NCI-H187 (cell line): ENCODE data around the gene ZFPL1.
"Not testable (repeated sequence)": the region's sequence is repeated elsewhere in the genome, so short reads cannot be mapped to it uniquely, and the experiment has no call there.

Experiments used
- DNase-seq, 2 experiments: peaks; one replicate each; lab custom pipeline; 2025; lab: John Stamatoyannopoulos, UW

The ZFPL1 gene

DNA sequence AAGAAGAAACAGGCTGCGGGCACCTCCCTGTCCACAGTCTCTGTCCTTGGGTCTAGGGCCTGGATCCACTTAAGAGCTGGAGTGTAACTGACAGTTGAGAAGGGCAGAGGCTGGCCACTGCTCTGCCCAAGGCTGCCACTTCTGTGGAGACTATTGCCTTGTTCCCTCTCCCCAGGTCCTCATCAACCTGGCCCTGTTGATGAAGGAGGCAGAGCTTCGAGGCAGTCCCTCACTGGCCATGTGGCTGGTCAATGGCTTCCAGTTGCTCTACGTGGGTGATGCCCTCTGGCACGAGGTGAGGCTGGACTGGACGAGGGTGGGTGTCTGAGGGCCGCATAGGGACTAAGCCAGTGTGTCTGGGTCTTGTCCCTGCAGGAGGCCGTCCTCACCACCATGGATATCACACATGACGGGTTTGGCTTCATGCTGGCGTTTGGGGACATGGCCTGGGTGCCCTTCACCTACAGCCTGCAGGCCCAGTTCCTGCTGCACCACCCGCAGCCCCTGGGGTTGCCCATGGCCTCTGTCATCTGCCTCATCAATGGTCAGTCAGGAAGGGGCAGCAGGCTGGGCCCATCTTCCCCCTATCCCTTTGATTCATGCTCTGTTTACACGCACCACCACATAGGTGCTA lies 30.6 kb downstream of the ZFPL1 start:
- no peak for DNase-seq

DNA sequence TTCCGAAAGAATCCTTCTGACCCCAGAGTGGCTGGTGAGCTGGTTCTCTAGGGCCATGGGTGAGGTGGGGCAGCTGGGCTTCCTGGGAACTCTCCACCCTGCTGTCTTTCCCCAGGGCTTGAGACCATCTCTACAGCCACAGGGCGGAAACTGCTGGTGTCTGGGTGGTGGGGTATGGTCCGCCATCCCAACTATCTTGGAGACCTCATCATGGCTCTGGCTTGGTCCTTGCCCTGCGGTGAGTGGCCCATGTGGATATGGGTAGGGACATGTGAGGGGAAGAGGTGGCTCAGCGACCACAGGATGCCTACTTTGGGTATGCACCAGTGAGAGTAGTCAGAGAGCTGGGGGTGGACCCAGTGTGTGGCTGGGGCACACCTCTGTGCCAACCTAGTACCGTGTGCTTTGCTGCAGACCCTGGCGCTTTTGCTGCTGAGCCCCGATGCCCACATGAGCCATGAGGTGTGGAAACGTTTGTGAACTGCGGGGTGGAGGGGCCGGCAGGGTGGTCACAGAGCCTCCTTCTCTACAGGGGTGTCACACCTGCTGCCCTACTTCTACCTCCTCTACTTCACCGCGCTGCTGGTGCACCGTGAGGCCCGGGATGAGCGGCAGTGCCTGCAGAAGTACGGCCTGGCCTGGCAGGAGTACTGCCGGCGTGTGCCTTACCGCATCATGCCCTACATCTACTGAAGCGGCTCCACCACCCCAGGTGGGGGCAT lies 31.5 kb downstream of the ZFPL1 start:
- no peak for DNase-seq

DNA sequence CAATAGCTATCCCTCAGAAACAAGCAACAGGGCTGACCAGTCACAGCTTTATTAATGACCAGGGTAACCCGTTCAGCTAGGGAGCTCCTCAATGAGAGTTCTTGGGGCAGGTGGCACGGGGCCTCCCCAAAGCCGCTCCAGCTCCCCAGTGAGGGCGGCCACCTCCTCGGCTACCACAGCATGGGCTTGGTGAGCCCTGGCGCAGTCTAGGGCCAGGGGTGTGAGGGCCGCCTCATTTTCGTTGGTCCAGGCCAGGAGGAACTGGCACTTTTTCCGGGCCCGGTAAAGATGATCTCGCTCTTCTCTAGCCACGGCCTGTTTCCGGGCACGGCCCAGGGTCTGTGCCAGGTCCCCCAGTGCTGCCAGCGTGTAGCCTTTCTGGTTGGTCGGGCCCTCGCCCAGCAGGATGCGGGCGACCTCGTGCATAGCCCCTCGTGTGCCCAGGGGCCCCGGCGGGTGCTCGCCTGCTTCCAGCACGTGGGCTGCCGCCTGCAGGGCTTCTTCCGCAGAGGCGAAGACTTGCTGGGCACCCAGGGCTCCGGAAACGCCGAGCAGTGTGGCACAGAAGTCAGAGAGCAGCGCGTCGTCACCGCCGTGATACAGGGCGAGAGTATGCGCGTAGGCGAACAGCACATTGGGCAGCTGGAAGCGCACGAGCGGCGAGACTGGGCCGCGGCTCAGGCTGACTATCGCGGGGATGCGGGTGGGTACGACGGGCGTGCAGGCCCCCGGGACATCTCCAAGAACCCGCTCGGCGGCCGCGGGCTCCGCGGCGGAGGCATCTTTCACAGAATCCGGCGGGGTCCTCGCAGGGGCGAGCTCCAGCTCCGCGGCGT lies 32.6 kb downstream of the ZFPL1 start:
- DNase-seq = no peak

DNA sequence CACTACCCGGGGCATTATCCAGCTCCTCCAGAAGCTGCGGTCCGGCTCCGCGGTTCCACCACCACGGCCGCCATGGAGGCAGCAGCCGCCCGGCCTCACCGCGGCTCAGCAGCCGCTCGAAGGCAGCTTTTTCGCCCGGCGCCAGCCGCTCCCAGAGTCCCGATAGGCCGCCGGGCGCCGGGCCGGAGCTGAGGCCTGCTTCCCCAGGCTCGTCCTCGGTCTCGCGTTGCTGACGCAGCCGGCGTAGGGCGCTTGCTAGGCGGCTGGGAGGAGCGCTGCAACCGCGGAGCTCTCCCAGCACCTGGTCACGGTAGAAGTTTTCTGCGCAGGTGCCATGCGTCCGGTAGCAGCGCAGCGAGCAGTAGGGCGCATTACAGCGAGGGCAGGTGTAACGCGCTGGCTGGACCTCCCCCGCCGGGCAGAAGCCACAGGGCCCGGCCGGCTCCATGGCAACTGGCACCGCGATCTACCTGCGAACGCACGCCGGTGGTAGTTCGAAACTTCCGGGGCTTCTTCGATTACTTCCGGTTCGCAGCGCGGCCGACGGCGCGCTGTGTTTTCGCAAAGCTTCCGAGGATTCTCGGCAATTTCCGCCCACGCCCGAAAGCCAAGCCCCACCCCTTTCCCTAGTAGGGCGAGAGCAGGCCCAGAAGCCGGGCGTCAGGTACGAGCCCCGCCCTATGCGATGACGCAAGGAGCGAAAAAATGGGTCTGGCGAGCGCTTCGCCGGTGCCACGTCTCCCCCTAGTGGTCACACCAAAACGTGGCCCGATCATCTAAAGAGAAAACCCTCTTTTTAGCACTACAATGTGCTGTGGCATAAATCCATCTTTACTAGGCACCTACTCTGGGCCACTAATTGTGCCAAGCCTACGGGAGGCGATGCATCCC lies 33.4 kb downstream of the ZFPL1 start, which contains the start of gene ZNHIT2:
ZNHIT2 (minus strand) TSS at position 496 of the 891 bp plus-strand sequence; CDS start at position 448, 48 bp downstream.
- peak; percentile 95 to 98 for DNase-seq

DNA sequence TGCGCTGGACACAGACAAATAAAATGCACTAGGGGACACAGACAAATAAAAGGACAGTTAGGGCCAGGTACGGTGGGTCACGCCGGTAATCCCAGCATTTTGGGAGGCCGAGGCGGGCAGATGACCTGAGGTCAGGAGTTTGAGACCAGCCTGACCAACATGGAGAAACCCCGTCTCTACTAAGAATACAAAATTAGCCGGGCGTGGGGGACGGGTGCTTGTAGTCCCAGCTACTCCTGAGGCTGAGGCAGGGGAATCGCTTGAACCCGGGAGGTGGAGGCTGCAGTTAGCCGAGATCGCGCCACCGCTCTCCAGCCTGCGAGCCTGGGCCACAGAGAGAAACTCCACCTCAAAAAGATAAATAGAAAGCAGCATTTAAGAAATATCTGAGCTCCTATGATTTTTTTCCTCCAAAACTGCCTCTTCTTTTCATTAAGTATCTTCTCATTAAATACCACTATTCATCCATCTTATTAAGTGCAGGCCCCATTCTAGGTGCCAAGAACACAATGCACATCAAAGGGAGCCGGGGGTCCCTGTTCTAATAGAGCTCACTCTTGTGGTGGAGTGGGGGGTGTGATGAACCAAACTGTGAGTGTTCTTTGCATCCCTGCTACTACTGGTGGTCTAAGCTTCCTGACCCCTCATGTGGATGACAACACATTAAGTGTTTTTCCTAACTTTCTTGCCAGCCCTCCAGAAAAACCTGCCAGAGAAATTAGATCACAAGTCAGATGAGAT lies 34.2 kb downstream of the ZFPL1 start:
- DNase-seq = no peak

DNA sequence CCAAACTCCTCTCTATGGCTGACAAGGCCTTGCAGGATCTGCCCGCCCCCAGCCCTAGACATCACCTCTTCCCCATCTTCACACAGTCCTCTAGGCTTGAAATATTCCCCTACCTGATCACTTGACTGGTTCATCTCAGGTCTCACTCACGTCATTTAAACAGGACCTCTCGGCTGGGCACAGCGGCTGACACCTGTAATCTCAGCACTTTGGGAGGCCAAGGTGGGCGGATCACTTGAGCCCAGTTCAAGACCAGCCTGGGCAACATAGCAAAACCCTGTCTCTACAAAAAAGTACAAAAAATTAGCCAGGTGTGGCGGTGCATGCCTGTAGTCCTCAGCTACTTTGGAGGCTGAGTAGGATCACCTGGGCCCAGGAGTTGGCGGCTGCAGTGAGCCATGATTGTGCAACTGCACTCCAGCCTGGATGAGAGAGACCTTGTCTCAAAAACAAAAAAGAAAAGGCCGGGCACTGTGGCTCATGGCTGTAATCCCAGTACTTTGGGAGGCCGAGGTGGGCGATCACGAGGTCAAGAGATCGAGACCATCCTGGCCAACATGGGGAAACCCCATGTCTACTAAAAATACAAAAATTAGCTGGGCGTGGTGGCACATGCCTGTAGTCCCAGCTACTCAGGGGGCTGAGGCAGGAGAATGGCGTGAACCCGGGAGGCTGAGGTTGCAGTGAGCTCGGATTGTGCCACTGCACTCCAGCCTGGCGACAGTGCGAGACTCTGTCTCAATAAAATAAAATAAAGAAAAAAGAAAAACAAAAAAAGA lies 35.1 kb downstream of the ZFPL1 start:
- DNase-seq = not testable (repeated sequence)

DNA sequence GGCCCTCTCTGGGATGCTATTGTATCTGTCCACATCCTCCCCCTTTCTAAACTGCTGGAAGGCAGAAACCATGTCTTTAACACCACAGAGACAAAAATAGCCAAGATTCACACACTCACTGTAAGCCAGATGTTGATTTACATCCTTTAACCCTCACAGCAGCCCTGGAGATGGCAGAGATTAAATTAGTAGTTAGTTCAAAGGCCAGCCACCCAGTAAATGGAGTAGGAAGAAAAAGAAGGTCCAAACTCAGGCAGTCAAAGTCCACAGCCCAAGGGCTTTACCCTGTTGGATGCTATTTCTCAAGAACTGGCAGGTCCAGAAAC lies 35.6 kb downstream of the ZFPL1 start:
- DNase-seq = no peak

DNA sequence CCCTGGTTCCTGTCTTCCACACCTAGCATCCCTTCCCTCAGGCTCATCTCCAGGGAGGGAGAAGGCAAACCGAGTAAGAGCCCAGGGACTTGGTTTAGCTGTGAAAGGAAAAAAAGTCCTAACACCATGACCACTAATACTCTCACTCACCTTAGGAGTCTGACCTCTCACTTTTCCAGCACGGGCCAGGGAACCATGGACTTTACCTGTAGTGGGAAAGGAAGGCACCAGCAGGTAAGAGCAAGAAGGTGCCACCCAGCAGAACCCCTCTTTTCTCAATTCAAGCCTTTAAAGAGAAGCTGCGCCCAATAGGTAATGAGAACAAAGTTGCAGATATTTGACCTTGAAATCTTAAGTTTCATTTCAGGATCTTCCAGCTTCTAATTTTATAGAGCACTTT lies 36.8 kb downstream of the ZFPL1 start:
- no peak for DNase-seq

DNA sequence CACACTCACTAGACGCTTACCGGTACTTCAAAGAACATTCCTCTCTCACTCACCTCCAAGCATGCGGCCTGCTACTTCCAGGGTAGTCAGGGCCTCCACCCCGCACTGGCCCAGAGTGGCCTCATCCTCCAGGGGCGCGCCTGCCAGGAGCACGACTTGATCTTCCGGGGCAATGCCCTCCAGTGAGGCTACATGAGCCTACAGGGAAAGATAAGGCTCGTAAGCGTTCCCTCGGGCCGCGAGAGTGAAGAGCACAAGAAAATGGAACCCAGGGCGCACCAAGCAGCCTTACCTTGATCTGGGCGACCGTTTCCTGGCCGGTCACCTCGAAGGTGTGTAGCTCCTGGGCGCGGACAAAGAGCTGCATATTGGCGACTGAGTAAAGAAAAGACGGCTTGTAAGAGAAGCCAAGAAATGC lies 37.4 kb downstream of the ZFPL1 start:
- DNase-seq = no peak

DNA sequence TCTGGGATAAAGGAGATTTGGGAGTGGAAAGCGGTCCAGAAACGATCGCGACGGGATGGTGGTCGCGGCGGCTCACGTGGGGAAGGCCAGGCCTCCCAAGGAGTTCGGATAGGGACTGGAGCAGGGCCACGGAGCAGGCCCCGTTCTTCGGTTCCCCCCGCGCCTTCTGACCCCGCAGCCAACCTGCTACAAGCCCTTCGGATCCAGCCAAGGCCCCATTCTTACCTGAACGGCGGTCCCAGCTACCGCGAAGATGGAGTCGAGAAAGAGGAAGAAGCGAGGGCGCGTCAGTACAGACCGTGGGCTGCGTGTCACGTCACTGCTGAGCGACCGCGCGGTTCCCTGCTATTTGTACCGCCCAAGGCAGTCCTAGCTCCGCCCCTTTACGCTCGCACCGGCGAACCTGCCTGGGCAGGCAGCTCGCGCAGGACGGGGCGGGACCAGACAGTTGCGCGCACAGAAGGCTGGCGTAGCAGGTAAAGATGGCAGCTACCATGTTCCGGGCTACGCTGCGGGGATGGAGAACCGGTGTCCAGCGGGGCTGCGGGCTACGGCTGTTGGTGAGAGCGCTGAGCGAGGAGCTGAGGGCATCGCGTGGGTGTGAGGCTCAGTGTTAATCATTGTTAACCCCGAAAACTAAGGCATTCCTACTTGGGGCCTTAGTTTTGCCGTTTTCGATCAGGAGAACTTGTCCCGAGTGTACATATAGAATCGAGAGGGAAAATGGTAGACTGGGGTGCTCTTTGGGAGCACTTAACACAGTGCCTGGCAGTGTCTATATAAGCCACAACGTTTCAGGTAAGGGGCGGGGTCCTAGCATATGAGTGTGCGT lies 38.1 kb downstream of the ZFPL1 start, which contains the start of the genes FAU and MRPL49:
FAU (minus strand) TSS at position 270 of the 832 bp plus-strand sequence. CDS start 321 bp downstream, outside the sequence.
MRPL49 (plus strand) TSS at position 457 of the 832 bp plus-strand sequence; CDS start at position 483, 26 bp downstream.
- peak; percentile 88 to 97 for DNase-seq

DNA sequence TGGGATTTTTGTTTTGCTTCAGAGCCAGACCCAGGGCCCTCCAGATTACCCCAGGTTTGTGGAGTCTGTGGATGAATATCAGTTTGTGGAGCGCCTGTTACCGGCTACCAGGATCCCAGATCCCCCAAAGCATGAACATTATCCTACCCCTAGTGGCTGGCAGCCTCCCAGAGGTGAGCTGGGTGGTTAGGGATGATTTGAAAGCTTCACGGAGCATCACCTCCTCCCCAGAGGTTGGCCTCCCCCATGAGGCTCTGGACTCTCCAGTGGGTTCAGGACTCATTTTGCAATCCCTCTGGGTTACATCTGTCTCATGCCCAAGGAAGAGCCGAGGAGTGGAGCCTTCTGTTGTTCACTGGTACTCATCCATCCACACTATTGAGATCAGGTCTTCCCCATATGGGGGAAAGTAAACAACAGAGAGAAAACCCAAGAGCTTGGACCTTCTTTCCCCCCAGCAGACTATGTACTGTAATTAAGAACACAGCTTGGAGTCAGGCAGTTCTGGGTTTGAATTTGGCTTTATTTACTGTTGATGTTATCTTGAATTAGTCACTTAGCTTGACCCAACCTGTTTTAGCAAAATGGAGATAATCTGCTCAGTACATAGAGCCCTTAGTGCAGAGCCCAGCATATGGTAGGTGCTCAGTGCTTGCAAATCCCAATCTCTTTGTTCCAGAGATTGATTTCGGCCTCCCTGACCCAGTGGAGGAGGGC lies 40.6 kb downstream of the ZFPL1 start:
- no peak for DNase-seq

DNA sequence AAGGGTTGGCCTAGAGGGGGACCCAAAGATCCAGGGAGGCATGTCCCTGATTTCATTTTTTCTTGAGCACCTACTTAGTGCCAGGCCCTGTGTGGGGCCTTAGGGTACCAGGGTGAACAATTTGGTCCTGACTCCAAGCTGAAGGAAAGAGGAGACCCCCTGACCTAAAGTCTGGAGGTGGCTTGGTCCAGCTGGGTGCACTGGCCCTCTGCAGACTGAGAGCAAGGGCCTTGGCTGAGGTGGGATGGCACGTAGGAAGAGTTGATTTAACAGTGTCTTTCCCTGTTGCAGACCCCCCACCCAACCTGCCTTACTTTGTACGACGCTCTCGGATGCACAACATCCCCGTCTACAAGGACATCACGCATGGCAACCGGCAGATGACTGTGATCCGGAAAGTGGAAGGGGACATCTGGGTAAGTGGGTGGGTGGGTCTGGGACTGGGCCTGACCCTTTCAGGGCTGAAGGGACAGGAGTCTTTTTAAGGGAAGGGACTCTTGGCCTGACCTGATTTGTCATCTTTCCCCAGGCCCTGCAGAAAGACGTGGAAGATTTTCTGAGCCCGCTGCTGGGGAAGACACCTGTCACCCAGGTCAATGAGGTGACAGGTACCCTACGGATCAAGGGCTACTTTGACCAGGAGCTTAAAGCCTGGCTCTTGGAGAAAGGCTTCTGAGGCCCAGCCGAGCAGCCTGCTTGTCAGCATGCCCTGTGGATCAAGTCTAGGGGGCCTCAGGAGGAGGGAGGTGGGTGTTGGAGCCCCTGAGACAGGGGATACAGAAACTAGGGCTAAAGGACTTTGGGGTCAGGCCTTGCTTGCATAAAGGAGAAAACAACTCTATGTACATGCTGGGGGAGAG lies 41.4 kb downstream of the ZFPL1 start:
- no peak for DNase-seq

DNA sequence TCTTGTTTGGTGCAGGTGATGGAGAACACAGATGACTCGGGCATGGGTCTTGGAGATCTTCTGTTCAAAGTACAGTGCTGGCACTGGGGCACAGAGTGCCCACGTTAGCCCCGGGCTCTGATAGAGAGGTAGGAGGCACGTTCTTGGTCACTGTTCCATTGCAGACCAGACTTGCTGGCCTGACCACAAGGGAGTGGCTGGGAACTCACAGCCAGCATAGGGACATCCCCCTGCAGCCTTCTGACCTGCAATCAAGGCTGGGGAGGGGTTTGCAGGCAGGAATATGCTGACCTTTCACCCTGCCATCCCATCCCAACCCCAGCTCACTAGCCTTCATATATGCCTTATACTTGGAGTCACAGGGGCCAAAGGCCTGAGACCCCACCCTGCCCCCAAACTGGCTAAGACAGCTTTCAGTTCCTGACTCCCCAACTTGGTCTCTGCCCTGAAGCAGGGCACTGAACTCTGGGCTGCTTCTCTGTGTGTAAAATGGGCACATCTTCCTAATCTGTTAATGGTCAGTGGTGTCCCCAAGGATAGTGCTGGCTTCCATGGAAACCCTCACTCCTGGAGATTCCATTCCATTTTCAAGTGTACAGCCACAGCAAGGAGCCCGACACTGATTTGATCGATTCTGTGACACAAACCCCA lies 42.7 kb downstream of the ZFPL1 start:
- DNase-seq = no peak

DNA sequence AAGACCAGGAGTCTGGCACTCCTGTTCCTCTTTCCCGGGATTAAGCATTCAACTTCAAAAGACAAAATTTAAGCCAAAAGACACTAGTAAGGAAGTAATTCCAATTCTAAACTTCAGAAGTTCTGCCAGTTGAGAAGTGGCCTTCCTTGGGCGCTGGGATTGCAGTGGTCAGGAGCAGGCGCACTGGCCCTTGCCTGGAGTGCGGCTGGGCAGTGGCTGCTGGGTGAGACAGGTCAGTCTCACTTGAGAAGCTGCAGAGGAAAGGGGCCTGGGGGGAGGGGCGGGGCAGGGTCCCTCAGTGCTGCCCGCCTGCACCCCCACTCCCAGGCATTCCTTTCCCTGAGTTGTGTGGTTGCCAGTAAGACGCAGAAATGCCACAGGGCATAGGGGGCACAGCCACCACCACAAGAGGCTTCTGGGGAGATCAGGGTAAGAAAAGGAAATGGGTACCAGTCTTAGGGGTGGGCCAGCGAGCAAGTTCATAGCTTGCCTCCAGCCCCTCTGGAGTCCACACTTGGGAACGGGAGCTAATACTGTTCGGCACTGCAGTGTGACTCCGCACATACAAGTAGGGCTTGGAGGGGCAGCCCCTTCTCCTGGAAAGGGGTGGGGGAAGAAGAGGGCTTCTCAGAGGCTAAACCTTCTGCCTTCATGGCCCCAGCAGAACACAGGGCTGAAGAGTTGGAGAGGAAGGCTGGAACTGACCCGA lies 43.6 kb downstream of the ZFPL1 start:
- DNase-seq = no peak

DNA sequence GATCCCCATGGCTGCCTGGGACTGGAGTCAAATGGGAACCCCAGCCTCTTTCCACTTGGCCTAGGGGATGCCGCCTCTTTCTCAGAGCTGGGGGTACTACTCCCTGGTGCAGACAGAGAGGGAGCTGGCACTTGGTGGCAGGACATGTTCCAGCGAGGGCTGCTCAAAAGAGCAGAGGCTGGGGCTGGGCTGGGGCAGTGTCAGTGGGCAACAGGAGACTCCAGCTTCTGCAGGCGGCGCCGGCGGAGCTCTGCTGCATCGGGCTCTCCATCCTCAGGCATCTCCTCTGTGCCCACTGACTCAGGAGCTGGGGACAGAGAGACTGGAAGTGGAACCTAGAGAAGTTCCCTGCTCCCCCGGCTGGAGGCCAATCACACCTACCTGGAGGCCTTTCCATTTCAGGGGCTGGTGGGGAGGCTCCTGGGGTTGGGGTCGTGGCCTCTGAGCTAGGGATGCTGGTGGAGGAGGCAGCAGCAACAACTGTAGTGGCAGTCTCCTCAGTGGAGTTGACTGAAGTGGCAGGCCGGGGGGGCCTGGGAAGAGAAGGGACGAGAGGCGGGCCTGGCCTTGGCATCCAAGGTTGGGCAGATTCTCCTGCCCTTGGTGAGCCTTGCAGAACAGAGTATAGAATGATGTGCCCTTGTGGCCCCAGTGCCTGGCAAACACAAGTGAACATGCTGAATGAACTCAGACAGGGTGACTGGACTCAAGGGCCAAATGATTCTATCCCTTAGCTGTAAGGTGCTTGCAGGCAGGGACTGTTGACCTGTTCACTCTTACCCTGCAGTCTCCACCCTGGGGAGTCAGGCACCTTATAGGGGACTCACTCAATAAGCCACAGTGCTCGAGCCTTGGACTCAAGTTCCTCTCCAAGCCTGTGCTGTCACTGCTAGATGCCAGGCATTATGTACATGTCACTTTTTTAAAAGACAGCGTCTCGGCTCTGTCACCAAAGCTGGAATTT lies 44.4 kb downstream of the ZFPL1 start:
- DNase-seq = no peak
